Measurements from ENCODE around the gene CEMP1. TPM values are rescaled to one million over a fixed set of nuclear protein-coding genes. Genes with fewer than 3 reads are reported as not detected.

CEMP1 gene
- total RNA-seq, 1 experiment from 2014 or later: 0.68 TPM

GRCh38 chr16:2486645-2487516, 44.3 kb downstream of the CEMP1 start:
- no peak for DNase-seq
- Mint-ChIP-seq H3K27ac (ENCODE audit: unreplicated experiment) (peak overlapping the region; percentile 77), H3K4me1 (ENCODE audit: low read depth, unreplicated experiment) (peaks cover 17% of the 10 kb centered on the region), H3K36me3 (ENCODE audit: insufficient read depth, unreplicated experiment) (peaks cover 11% of the 10 kb centered on the region), H3K4me3 (ENCODE audit: unreplicated experiment) (no peak overlapping the region), H3K27me3 (ENCODE audit: insufficient read depth, unreplicated experiment) (no peaks in the 10 kb centered on the region), H3K9me3 (ENCODE audit: unreplicated experiment) (no peaks in the 10 kb centered on the region)
- intact Hi-C loops (cut with micrococcal nuclease; ENCODE audit: unreplicated experiment): no loop called here
- Histone ChIP-seq H3K36me3 (ENCODE audit: control insufficient read depth, insufficient read depth, low read length) (no peaks in the 10 kb centered on the region), H3K4me3 (ENCODE audit: low read depth, low read length) (no peak overlapping the region), H3K9me3 (no peaks in the 10 kb centered on the region), H3K27me3 (replicated peaks; ENCODE audit: control insufficient read depth, insufficient read depth, low read length) (no peaks in the 10 kb centered on the region), H3K4me1 (no peaks in the 10 kb centered on the region)
- BruUV-seq (replicated peaks): no TSS peak
- TF ChIP-seq CTCF (IDR thresholded peaks at IDR 0.05; ENCODE audit: insufficient read depth in 1 of 2, low read depth in 1 of 2, low read length in 1 of 2, severe bottlenecking in 1 of 2, unreplicated experiment in 1 of 2): no peak
- ChIA-PET POLR2A (no interaction called here), CTCF (no interaction called here)

GRCh38 chr16:2485811-2486507, 45.2 kb downstream of the CEMP1 start:
- Mint-ChIP-seq H3K36me3 (ENCODE audit: insufficient read depth, unreplicated experiment) (peaks cover 11% of the 10 kb centered on the region), H3K27ac (ENCODE audit: unreplicated experiment) (no peak overlapping the region), H3K4me3 (ENCODE audit: unreplicated experiment) (no peak overlapping the region), H3K4me1 (ENCODE audit: low read depth, unreplicated experiment) (peaks cover 17% of the 10 kb centered on the region), H3K27me3 (ENCODE audit: insufficient read depth, unreplicated experiment) (no peaks in the 10 kb centered on the region), H3K9me3 (ENCODE audit: unreplicated experiment) (no peaks in the 10 kb centered on the region)
- Histone ChIP-seq H3K4me1 (no peaks in the 10 kb centered on the region), H3K27me3 (replicated peaks; ENCODE audit: control insufficient read depth, insufficient read depth, low read length) (no peaks in the 10 kb centered on the region), H3K9me3 (no peaks in the 10 kb centered on the region), H3K36me3 (ENCODE audit: control insufficient read depth, insufficient read depth, low read length) (no peaks in the 10 kb centered on the region), H3K4me3 (ENCODE audit: low read depth, low read length) (no peak overlapping the region)
- DNase-seq: no peak
- TF ChIP-seq CTCF (IDR thresholded peaks at IDR 0.05; ENCODE audit: insufficient read depth in 1 of 2, low read depth in 1 of 2, low read length in 1 of 2, severe bottlenecking in 1 of 2, unreplicated experiment in 1 of 2): no peak
- intact Hi-C loops (cut with micrococcal nuclease; ENCODE audit: unreplicated experiment): no loop called here
- no TSS peak for BruUV-seq (replicated peaks)
- POLR2A ChIA-PET: no interaction called here
- CTCF ChIA-PET: interaction anchor here (1.6 kb wide), 1 partner anchor 12 kb away, joined by 4 read pairs; no protein-coding TSS in a partner anchor

GRCh38 chr16:2484898-2485508, 46.2 kb downstream of the CEMP1 start:
- H3K27me3 ChIP-seq (replicated peaks; ENCODE audit: control insufficient read depth, insufficient read depth, low read length): no peaks in the 10 kb centered on the region
- POLR2A ChIA-PET: no interaction called here
- no peak overlapping the region for H3K4me3 Mint-ChIP-seq (ENCODE audit: unreplicated experiment)
- H3K36me3 ChIP-seq (ENCODE audit: control insufficient read depth, insufficient read depth, low read length): no peaks in the 10 kb centered on the region
- DNase-seq: no peak
- H3K4me1 ChIP-seq: no peaks in the 10 kb centered on the region
- H3K27me3 Mint-ChIP-seq (ENCODE audit: insufficient read depth, unreplicated experiment): no peaks in the 10 kb centered on the region
- peaks cover 17% of the 10 kb centered on the region for H3K4me1 Mint-ChIP-seq (ENCODE audit: low read depth, unreplicated experiment)
- BruUV-seq (replicated peaks): no TSS peak
- intact Hi-C loops (cut with micrococcal nuclease; ENCODE audit: unreplicated experiment): no loop called here
- H3K36me3 Mint-ChIP-seq (ENCODE audit: insufficient read depth, unreplicated experiment): peaks cover 9% of the 10 kb centered on the region
- no peaks in the 10 kb centered on the region for H3K9me3 Mint-ChIP-seq (ENCODE audit: unreplicated experiment)
- CTCF ChIA-PET: interaction anchor here (1.6 kb wide), 1 partner anchor 11 kb away, joined by 4 read pairs; no protein-coding TSS in a partner anchor
- no peaks in the 10 kb centered on the region for H3K9me3 ChIP-seq
- no peak overlapping the region for H3K27ac Mint-ChIP-seq (ENCODE audit: unreplicated experiment)
- no peak for TF ChIP-seq CTCF (IDR thresholded peaks at IDR 0.05; ENCODE audit: insufficient read depth in 1 of 2, low read depth in 1 of 2, low read length in 1 of 2, severe bottlenecking in 1 of 2, unreplicated experiment in 1 of 2)
- no peak overlapping the region for H3K4me3 ChIP-seq (ENCODE audit: low read depth, low read length)
